ENCODE measurements around the gene FRMD1. TPM values are rescaled to one million over a fixed set of nuclear protein-coding genes. Genes with fewer than 3 reads are reported as not detected.

FRMD1 gene
- total RNA-seq (2014; rRNA removed; shearing (Covaris generic); ENCODE audit: low replicate concordance), result not detected in 2 replicates

DNA sequence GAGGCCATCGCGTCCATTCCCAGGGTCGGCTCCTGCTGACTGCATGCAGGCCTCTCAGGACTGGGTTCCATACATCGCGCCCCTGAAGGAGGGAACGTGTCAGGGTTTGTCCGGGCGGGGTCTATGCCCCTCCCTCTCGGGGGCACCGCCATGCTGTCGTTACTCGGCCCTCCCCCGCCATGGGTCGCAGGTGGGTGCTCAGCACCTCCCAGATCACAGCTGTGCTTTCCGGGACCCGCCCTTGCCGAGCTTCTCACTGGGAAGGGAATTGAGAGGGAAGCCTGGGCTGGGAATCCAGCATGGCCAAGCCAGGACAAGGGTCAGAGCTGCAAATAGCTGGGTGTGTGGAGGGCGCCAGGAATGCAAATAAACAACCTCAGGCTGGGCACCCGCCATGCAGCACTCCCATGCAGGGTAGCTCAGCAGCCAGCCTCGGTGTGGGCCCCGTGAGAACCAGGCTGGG is at the start of gene FRMD1:
TSS of gene FRMD1 (minus strand) at position 270 of the 463 bp plus-strand sequence. CDS start at position 152, 118 bp downstream.
- Histone ChIP-seq H3K4me3 (no peak within 1 kb of the TSS), H3K36me3 (no peaks in the 10 kb centered on the region), H3K9me3 (no peaks in the 10 kb centered on the region), H3K27me3 (no peaks in the 10 kb centered on the region)
- no peak for DNase-seq

DNA sequence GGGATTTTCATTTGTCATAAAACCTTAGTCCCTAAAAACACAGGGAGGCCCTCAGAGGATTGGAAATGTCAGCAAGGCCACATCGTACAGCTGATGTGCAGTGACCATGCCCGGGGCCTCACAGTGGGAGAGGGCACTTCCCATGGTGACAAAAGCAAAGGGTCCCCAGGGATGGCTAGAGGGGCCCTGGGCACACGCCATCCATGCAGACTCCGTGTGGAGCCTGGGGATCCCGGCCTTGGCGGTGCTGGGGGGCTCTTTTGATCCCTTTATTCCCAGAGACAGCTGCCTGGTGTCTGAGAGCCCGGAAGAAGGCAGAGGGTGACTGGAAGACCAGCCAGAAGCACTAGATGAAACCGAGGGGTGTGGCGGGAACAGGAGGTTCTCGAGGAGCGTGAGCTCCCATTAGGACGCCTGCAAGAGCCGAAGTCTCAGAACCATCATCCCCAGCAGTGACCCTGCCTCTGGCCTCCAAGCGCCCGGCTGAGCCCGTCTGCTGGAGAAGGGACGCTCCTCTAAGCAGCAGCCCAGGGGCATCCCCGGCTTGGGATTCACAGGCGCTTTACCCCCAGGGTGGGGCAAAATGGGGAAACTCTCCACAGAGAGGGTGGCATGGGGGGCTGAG is 49.1 kb upstream of the FRMD1 start:
- Histone ChIP-seq H3K36me3 (no peaks in the 10 kb centered on the region), H3K4me3 (no peak overlapping the region), H3K27me3 (no peaks in the 10 kb centered on the region), H3K9me3 (no peaks in the 10 kb centered on the region)
- no peak for DNase-seq

DNA sequence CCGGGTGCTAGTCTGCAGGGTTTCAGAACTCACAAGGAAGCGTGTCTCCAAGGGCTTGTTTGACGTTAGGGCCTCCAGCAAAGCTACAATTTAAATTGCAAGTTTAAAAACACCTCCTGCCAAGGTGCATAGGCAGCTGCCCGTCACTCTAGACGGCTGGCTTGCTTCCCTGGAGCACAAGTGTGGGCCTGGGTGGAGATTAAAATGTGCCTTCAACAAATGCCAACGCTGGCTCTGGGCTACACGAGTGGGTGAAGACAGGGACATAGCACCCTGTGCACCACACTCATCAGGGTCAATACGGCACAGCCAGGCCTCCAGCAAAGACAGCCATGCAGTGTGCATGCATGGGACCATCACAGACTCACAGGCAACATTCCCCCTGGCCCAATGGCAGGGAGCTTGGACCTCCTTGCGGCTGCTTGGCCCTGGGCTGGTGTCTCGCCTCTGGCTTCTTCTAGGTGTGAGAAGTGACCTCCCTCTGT is 48.4 kb upstream of the FRMD1 start:
- H3K36me3 ChIP-seq, result no peaks in the 10 kb centered on the region
- H3K9me3 ChIP-seq, result no peaks in the 10 kb centered on the region
- no peaks in the 10 kb centered on the region for H3K27me3 ChIP-seq
- DNase-seq, result no peak
- no peak overlapping the region for H3K4me3 ChIP-seq

DNA sequence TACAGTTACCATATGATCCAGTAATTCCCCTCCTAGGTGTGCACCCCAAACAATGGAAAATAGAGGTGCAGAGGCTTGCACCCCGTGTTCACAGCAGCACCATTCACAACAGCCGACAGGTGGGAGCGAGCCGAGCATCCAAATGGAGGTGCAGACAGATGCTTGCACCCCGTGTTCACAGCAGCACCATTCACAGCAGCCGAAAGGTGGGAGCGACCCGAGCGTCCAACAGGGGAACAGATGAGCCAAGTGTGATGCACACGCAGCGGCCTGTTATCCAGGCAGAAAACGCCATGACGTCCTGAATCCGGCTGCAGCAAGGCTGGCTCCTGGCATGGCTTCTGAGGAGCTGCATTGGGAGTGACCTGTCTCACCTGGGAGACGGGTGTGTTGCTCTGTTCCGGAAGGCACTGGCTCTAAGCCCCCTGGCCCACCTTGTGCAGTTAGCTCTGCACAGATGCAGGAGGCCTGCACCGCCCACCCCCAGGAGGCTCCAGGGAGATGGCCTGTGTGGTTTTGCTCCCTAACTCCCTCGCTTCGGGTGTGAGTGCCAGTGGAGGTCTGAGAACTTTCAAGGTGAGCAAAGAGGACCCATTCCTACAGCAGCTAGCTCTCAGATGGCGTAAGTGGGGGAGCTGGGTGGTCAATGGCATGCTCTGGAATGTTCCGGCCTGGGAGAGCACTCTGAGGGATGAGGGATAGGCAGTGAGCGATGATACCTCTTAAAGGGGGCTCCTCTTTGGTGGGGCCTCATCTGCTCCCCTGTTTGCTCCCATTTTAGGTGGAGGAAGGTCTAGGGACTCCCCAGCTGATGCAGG is 47.8 kb upstream of the FRMD1 start:
- H3K4me3 ChIP-seq, result no peak overlapping the region
- no peak for DNase-seq
- H3K36me3 ChIP-seq, result no peaks in the 10 kb centered on the region
- H3K27me3 ChIP-seq, result no peaks in the 10 kb centered on the region
- no peaks in the 10 kb centered on the region for H3K9me3 ChIP-seq

DNA sequence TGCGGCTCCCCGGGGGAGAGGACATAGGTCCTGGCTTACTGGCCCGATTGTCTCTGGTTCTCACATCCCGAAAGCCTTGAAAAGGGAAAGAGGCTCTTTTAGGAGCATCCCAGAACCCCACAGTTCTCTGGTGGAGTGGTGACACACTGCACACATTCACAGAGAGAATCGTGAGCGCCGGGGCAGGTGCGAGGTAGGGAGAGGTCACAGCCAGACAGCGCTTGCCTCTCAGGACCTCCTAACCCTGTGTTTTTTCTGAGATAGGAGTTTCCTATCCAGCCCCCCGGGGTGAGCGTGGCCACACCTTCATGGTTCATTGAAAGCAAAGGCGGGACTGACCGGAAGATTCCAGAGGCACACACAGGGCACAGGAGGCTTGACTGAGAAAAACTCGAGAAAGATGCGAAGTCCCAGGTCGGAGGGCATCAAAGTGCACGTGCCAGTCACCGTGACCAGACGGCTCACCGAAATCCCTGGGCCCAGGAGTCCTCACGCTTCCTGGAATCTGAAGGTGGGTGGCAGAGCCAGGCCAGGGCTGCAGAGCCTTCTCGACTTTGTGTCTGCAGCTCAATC is 46.5 kb upstream of the FRMD1 start:
- Histone ChIP-seq H3K9me3 (no peaks in the 10 kb centered on the region), H3K36me3 (no peaks in the 10 kb centered on the region), H3K4me3 (no peak overlapping the region), H3K27me3 (no peaks in the 10 kb centered on the region)
- DNase-seq, result no peak

DNA sequence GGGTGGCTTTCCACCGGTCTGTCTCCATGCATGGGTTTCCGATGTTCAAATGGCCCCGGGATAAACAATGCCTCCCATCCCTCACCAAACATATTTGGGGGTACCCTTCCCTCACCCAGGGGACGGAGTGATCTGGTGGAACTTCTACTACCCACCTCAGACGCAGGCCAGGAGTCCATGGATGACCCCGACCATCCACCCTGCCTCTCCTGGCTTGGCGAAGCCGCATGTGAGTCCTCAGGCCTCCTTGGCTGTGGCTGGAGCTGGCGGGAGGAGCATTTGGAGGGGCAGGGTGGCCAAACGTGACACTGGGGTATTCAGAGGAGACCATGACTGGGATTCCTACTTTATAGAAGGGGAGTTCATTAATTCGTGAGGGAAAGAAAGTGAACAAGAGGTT is 45.9 kb upstream of the FRMD1 start:
- no peak for DNase-seq
- no peaks in the 10 kb centered on the region for H3K27me3 ChIP-seq
- H3K4me3 ChIP-seq, result no peak overlapping the region
- H3K36me3 ChIP-seq, result no peaks in the 10 kb centered on the region
- no peaks in the 10 kb centered on the region for H3K9me3 ChIP-seq

DNA sequence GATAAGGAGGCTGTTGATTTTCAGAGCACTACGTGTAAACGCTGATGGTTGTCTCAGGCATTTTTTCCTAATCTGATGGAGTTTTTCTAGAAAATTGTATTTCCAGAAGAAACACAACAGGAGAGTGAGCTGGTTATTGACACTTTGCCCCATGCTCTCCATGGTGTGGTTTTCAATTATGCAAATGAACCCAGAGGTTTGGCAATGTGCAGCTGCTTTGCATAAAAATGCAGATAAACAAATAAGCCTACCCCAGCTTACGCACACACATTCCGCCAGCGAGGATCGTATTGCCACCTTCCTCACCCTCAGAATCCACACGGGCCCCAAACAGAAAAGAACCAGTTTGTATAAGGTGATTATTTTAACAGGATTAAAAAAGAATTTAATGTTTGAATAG is 45.1 kb upstream of the FRMD1 start:
- Histone ChIP-seq H3K27me3 (no peaks in the 10 kb centered on the region), H3K9me3 (no peaks in the 10 kb centered on the region), H3K36me3 (no peaks in the 10 kb centered on the region), H3K4me3 (no peak overlapping the region)
- no peak for DNase-seq

DNA sequence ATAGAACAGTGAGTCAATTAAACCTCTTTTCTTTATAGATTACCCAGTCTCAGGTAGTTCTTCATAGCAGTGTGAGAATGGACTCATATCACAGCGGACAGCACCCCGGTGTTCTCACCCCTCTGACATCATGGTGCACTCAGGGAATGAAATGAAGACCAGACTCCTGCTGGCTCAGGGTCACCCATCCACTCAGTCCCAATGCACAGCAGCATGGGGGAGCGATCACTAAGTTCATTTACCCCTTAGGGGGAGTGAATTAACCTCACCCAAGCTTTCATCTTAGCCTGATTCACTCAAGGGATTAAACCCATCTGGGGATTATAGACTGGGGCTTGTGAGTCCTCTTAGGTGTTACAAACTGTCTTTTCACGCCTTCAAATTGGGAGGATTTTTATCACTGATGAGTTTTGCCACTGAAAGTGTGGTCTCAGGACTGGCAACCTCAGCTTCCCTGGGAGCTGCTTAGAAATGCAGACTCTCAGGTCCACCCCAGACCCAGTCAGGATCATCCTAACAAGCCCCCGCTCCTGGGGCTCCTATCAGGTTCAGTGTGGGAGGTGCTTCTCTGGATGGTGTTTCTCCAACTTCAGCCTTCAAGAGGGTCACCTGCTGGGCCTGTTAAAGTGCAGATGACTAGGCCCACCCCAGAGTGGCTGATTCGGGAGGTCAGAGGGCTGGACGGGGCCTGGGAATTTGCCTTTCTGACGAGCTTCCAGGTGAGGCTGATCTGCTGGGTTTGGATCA is 44.3 kb upstream of the FRMD1 start:
- Histone ChIP-seq H3K9me3 (no peaks in the 10 kb centered on the region), H3K4me3 (no peak overlapping the region), H3K27me3 (no peaks in the 10 kb centered on the region), H3K36me3 (no peaks in the 10 kb centered on the region)
- DNase-seq, result no peak

DNA sequence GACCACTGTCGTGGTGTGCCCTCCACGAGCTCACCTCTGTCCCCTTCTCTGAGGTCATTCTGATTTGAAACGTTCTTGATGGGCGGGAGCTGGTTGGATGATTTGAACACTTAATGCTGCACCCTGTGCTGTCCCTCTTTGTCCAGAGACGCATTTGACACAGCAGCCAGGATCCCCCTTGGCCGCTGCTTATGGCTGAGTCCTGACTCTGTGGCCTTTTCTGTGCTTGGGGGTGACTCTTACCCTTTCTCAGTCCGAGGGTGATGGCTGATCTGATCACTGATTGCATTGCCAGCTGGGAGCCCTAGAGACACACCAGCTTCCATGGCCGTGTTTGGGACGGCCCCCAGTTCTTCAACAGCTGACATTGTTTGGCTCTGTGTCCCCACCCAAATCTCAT is 43.5 kb upstream of the FRMD1 start:
- no peak for DNase-seq
- Histone ChIP-seq H3K27me3 (no peaks in the 10 kb centered on the region), H3K36me3 (no peaks in the 10 kb centered on the region), H3K4me3 (no peak overlapping the region), H3K9me3 (no peaks in the 10 kb centered on the region)

DNA sequence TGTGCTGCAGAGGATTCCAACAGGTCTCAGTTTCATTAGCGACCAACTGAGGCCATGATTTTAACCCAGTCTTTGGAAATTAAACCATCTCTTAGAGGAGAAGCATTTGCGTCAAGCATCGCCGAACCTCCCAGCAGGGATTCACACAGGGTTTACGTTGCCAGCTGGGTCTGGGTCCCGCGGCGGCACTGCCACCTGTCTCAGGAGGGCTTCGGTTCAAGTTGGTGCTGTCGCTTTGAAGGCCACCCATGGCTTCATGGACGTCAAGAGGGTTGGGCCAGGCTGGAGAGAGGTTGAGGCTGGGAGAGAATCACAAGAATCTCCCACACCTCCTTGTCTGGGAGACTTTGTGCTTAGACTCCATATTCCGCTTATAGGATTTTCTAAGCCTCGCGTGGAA is 43.0 kb upstream of the FRMD1 start:
- Histone ChIP-seq H3K4me3 (no peak overlapping the region), H3K27me3 (no peaks in the 10 kb centered on the region), H3K9me3 (no peaks in the 10 kb centered on the region), H3K36me3 (no peaks in the 10 kb centered on the region)
- DNase-seq, result no peak

DNA sequence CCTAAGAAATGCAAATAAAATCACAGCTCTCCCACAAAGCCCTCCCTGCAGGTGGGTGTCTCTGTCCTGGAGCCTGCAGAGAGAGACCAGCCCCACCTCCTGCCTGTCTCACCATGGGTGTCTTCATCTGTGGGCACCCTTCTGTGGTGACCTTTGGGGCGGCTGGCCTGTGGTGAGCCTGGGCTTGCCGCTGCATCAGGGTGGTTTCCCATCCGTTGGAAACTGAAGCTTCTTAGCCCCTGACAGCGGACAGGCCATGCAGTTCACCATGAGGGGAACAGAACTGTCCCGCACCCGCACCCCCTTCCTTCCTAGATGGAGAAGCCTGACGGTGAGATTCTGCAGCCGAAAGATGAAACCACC is 42.3 kb upstream of the FRMD1 start:
- DNase-seq, result no peak
- Histone ChIP-seq H3K27me3 (no peaks in the 10 kb centered on the region), H3K36me3 (no peaks in the 10 kb centered on the region), H3K9me3 (no peaks in the 10 kb centered on the region), H3K4me3 (no peak overlapping the region)

DNA sequence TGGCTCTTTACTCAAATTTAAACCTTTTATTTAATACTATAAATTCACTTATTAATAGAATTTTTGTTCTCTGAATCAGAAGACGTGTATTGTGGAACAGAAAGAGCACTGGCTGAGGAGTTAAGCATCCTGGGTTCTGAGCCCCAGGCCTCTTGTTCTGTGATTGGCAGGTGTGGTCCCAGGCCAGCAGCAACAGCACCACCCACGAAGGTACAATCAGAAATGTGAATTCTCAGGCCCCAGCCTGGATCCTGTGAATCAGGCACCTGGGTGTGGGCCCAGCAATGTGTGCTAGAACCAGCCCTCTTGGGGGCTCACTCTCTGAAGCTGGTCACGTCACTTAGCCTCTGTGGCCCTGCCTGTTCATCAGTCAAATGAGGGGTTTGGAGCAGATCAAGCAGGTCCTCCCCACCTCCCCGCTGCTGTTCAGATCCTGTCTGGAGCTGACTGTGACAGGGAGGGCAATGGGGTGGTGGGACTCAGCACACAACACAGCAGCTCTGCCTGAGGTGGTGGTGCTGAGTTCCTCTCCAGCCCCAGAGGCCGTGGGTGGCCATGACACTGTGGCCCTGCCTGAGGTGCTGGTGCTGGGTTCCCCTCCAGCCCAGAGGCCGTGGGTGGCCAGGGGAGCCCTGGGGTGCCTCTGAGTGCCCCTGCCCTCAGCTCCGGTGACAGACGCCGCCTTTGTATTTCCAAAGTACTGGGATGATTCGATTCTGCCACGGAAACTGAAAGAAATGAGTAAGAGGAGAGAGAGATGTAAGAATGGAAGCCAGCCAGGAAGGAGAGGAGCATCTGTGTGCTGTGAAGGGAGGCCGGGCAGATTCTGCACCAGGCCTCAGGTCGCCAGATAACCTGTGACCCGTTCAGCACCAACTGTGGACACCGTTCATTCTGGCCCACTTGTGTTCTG is 41.6 kb upstream of the FRMD1 start:
- no peak overlapping the region for H3K4me3 ChIP-seq
- no peaks in the 10 kb centered on the region for H3K36me3 ChIP-seq
- H3K9me3 ChIP-seq, result no peaks in the 10 kb centered on the region
- H3K27me3 ChIP-seq, result no peaks in the 10 kb centered on the region
- DNase-seq, result no peak

DNA sequence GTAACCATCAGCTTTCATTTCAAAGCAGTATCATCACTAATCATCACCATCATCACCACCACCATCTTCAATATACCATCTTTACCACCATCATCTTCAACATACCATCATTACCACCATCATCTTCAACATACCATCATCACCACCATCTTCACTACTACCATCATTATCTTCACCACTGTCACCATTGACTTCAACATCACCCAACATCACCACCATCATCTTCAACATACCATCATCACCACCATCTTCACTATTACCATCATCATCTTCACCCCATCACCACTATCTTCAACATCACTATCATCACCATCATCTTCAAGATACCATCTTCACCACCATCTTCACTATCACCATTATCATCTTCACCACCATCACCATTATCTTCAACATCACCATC is 40.5 kb upstream of the FRMD1 start:
- no peaks in the 10 kb centered on the region for H3K36me3 ChIP-seq
- no peak overlapping the region for H3K4me3 ChIP-seq
- H3K27me3 ChIP-seq, result no peaks in the 10 kb centered on the region
- no peaks in the 10 kb centered on the region for H3K9me3 ChIP-seq
- no peak for DNase-seq

DNA sequence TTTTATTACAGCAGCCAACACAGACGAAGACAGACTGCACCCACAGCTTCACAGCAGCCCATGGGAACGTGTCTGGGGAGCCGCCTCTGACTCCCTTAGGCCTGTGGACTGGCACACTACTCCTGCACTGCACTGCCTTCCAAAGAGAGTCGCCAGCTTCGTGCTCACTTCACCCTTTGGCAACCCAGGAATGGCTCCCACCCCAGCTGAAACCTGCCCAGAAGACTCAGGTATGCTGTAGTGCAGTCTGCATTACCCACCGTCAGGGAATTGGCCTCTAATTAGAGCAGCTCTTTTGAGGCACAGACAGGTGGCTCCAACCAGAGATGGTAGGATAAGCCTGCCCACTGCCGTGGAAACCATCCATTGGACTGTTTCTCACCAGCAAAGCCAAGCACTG is 39.9 kb upstream of the FRMD1 start:
- no peaks in the 10 kb centered on the region for H3K27me3 ChIP-seq
- H3K36me3 ChIP-seq, result no peaks in the 10 kb centered on the region
- DNase-seq, result no peak
- H3K4me3 ChIP-seq, result no peak overlapping the region
- no peaks in the 10 kb centered on the region for H3K9me3 ChIP-seq

DNA sequence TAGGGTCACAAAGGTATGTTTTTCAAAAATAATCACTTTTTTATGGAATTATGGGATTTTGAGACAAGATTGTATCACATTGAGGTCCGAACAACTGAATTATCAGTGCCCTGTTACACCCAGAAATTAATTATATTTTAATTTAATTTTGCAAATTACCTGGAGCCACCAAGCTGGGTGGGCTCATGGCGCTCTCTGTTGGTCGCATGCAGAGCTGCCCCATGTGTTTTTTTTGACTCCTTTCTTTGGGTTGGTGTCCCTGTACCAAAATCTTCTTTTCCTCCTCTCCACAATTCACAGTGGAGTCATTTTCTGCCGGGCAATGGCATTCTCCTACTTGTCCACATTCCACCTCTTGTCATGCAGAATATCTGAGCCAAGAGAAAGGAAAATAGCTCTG is 38.9 kb upstream of the FRMD1 start:
- Histone ChIP-seq H3K27me3 (no peaks in the 10 kb centered on the region), H3K36me3 (no peaks in the 10 kb centered on the region)
- DNase-seq, result no peak

More for the DNA sequence above, 38.9 kb upstream of the FRMD1 start:
- no peaks in the 10 kb centered on the region for H3K9me3 ChIP-seq
- H3K4me3 ChIP-seq, result no peak overlapping the region

Measured in MG63 (cell line).